ENCODE measurements around the gene ABO.

ABO gene

DNA sequence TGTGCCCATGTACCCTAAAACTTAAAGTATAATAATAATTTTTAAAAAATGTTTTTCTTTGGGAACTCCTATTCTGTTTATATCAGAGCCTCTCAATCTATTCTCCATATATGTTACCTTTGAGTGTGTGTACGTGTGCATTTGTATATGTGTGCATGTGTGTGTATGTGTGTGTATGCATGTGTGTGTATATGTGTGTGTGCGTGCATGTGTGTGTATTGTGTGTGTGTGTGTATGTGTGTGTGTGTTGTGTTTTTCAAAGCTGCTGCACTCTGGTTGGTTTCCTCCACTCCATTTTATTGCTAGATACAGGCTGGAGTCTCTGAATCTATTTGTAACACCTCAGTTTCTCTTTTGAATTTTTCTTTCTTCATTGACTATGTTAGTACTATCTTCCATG is 41.0 kb upstream of the ABO start:
- no peak for DNase-seq (ENCODE audit: extremely low spot score)
- no peak for TF ChIP-seq CTCF (IDR thresholded peaks at IDR 0.05; ENCODE audit: control extremely low read depth, extremely low read depth, low read depth, missing control alignments)
- POLR2A ChIA-PET: no interaction called here
- CTCF ChIA-PET: no interaction called here

- DNase-seq (ENCODE audit: extremely low spot score): no peak
- no peak for TF ChIP-seq CTCF (IDR thresholded peaks at IDR 0.05; ENCODE audit: control extremely low read depth, extremely low read depth, low read depth, missing control alignments)
- CTCF ChIA-PET: no interaction called here
- POLR2A ChIA-PET: no interaction called here
Measured at GRCh38 chr9:133309608-133310007, 34.6 kb upstream of the ABO start.

GRCh38 chr9:133307301-133307700 is 32.3 kb upstream of the ABO start:
- no peak for DNase-seq (ENCODE audit: extremely low spot score)
- ChIA-PET CTCF (interaction anchor here (1.1 to 2.1 kb wide), 3 partner anchors 23 to 122 kb away, joined by 3 to 6 read pairs (median 4); no protein-coding TSS in a partner anchor), POLR2A (no interaction called here)
- no peak for TF ChIP-seq CTCF (IDR thresholded peaks at IDR 0.05; ENCODE audit: control extremely low read depth, extremely low read depth, low read depth, missing control alignments)

GRCh38 chr9:133306242-133307204 is 31.5 kb upstream of the ABO start:
- no peak for DNase-seq (ENCODE audit: extremely low spot score)
- CTCF ChIA-PET: interaction anchor here (1.1 to 2.1 kb wide), 2 partner anchors 23 to 121 kb away, joined by 3 to 6 read pairs; no protein-coding TSS in a partner anchor
- no peak for TF ChIP-seq CTCF (IDR thresholded peaks at IDR 0.05; ENCODE audit: control extremely low read depth, extremely low read depth, low read depth, missing control alignments)
- POLR2A ChIA-PET: interaction anchor here (0.6 kb wide), 1 partner anchor 980 kb away, joined by 3 read pairs; no protein-coding TSS in a partner anchor

DNA sequence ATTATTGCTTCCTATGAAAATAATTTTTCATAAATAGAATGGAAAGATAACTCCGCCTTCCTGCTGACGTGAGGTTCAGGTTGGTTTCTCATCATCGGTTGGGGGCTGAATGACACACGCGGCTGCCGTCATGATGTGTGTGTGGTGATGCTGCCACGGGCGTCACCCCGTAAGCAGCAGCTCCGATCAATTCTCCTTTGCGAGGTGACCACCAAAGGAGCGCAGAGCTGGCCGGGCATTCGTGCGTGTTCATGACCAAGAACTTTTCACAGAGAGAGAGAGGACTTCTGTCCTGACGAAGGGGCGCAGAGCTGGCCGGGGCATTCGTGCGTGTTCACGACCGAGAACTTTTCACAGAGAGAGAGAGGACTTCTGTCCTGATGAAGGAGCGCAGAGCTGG is 30.7 kb upstream of the ABO start:
- ChIA-PET CTCF (no interaction called here), POLR2A (no interaction called here)
- no peak for DNase-seq (ENCODE audit: extremely low spot score)
- no peak for TF ChIP-seq CTCF (IDR thresholded peaks at IDR 0.05; ENCODE audit: control extremely low read depth, extremely low read depth, low read depth, missing control alignments)

DNA sequence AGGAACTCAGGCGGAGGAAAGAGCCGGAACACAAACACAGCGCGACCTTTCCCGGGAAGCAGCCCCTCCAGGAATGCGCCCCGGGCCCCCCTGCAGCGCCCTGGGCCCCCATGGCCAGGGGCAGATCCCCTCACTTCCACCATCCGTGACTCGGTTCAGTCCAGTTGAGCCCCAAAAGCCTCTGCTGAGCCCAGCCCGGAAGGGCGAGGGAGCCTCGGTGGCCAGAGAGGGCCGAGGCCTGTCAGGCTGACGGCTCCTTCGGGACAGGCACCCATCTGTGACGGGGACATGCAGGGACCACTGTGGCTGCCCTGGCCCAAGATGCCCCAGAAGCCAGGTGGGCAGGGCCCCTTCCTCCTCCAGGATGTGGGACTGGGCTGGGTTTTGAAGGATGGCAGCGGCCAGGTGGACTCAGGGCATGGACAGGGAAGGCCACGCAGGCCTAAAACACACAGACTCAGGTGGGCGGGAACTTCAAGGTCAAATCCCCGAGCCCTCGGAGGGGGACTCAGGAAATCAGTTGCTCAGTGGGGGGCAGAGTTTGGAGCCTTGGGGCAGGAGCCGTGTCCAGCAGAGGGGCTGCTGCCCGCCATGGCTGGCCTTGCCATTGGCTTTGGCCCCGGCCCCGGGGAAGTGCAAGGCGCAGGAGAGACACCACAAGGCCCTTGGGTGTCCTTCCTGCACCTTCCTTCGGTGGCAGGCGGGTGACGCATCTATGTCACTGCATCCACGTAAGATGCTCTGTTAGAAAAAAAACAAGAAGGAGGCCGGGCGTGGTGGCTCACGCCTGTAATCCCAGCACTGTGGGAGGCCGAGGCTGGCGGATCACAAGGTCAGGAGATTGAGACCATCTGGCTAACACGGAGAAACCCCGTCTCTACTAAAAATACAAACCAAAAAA is 29.7 kb upstream of the ABO start:
- no peak for TF ChIP-seq CTCF (IDR thresholded peaks at IDR 0.05; ENCODE audit: control extremely low read depth, extremely low read depth, low read depth, missing control alignments)
- DNase-seq (ENCODE audit: extremely low spot score): no peak
- POLR2A ChIA-PET: no interaction called here
- CTCF ChIA-PET: no interaction called here

Measured in GM10248 (cell line).